ELF-1 (cell line): ENCODE data around the gene STK24.
"Not testable (repeated sequence)": the region's sequence is repeated elsewhere in the genome, so short reads cannot be mapped to it uniquely, and the experiment has no call there.

Experiments
- DNase-seq: peaks from one replicate; pipeline ENCODE4 v3.0.0-alpha.2; 2016; ENCODE audit warnings: low read depth, low spot score

STK24 gene

DNA sequence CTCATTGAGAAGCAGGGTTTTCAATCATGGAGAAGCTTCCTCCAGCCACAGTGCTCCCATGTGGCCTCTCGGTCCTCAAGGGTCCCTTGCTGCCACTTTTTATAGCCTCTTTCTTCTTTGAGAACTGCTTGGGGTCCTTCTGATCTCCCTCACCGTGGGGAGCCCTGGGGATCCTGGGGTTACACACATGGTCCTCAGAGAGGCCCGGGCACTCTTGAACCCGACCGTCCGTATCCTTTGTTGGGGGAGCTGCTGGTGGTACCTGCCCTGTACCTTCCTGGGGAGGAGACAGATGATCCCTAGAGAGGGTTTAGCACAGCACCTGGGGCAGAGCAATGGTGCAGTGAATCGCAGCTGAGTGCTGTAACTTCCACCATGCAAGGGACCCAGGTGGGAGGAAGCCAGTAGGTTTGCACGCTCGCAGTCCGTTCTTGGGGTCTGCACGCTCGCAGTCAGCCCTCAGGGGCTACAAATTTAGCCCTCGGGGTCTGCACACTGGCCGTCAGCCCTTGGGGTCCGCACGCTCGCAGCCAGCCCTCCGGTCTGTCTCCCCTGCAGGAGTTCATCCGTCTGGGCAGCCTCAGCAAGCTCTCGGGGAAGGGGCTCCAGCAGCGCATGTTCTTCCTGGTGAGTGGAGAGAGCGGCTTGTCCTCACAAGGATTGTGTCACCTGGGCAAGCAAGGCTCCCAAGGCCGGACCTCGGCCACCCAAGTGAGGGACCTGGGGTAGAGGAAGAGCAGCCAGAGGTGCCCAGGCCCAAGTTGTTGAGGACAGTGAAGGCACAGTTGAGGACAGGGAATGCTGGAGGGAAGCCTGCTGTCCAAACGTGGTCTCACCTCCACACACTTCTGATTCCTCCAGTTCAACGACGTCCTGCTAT, 138.4 kb downstream of the STK24 start:
- DNase-seq, result no peak

DNA sequence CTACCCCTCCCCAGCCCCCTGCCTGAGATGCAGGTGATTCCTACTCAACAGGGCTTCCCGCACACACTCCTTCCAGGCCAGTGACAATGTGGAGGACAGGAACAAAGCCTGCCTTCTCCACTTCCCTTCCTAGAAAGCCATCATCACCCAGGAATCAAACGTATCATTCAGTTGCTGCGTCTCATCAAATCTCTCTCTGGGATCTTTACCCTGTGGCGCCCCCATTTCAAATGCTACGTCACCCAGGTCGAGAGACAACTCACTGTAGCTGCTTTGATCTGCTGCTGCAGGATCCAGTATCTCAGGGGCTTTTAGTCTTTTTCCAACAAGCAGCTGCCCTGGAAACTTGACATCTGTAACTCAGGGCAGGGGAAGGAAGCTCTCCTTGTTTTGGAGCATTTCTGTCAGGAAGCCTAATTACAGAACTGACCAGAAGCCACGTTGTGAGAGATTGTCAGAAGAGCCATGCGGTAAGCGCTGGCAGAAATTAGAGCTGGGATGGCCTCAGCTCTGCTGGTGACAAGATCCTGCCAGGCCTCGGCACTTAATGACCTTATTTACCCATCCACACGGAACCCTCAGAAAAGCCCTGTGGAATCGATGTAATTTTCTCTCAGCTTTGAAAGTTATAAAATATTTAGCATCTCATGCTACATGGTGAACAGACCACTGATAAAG, 140.5 kb downstream of the STK24 start:
- no peak for DNase-seq

DNA sequence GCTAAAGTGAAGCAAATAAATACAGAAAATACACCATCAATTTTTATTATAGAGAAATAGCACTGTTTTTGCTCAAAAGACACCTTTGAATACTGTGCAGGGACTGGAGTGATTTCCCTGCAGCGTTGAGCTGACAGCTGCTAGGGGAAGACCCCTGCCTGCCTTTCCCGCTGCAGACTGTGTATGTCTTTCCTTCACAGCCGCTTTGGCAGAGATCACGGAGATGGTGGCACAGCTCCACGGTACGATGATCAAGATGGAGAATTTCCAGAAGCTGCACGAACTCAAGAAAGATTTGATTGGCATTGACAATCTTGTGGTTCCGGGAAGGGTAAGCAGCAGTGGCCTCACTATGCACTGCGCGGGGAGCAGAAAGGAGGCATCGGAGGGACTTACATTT, 141.5 kb downstream of the STK24 start:
- DNase-seq, result no peak

- no peak for DNase-seq
Measured at GRCh38 chr13:98434060-98434459, 142.8 kb downstream of the STK24 start.

DNA sequence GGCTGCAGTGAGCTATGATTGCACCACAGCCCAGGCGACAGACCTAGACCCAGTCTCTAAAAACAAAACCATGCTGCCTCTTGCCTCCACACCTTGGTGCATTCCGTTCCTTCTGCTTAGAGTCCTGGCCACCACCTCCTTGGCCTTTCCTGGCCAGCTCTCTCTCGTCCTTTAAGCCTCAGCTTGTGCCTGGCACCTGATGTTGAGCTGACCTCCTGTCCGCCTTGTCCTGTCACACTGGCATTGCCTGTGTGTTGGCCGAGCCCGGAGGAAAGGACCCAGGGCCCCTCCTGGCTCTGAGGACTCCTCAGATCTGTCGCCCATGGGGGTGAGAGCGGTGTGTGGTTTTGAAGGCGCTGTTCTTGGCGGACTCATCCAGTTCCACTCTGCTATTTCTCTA, 143.3 kb downstream of the STK24 start:
- DNase-seq, result no peak

GRCh38 chr13:98432638-98433037, 144.3 kb downstream of the STK24 start:
- DNase-seq, result no peak

DNA sequence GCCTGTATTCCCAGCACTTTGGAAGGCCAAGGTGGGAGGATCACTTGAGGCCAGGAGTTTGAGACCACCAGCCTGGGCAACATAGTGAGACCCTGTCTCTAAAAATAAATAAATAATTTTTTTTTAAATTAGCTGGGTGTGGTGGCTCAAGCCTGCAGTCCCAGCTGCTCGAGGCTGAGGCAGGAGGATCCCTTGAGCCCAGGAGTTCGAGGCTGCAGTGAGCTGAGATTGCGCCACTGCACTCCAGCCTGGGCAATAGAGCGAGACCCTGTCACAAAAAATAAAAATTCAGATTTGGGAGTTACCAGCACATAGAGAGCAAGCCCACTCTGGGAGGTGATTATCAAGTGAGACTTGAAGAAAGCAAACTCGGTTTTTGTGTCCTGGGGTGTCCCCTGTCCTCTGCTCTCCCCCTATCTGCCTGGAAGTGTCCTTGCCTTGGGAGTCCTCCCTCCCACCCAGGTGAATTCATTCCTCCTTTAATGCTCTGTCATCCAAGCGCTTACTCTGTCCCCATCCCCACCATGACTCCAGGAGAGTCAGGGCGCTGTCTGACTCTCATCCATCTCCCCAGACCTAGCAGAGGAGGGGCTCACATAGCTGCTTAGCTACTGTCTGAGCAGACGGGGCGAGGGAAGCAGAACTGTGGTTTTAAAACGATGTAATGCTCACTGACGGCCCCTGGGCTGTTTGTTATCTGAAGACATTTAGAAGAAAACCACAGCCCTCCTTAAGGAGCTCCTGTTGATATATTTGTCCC, 146.8 kb downstream of the STK24 start:
- no peak for DNase-seq

GRCh38 chr13:98429531-98429930, 147.4 kb downstream of the STK24 start:
- DNase-seq, result no peak

DNA sequence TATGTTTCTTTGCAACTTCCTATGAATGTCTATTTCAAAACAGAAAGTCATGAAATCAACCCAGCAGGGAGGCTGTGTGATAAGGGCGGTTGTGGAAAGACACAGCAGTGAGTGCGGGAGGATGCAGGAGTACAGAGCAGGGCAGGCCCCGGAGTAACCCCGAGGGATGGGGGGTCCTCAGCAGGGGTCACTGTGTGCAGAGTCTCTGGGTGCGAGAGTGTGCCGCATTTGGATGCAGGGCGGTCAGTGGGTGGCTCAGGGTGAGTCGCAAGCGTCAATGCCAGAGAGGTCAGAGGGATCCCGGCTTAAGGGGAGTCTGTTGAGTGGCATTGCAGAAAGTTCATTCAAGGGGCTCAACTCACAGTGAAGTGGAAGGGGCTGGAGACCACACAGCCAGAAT, 147.8 kb downstream of the STK24 start:
- DNase-seq, result no peak

- no peak for DNase-seq
Measured at GRCh38 chr13:98428256-98428966, 148.5 kb downstream of the STK24 start.

- no peak for DNase-seq
Measured at GRCh38 chr13:98427331-98427995, 149.4 kb downstream of the STK24 start.

- DNase-seq, result no peak
Measured at GRCh38 chr13:98423417-98423816, 153.5 kb downstream of the STK24 start.

DNA sequence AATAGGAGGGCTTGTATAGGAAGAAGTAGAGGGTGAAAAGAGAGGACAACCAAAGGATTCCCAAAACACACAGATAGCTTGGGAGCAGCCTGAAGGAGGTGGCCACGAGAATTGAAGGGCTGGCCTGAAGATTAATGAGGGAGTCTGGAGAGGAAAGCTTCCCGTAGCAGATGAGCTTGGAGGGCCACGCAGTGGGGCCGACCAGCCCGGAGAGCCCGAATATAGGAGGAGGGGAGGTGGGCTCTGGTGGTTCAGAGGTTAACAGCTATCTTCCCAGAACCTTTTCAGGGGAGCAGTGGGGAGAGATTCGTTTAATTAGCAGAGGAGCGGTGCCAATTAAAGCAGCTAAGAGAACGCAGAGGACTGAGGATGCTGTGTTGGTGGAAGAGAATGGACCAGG, 154.9 kb downstream of the STK24 start:
- no peak for DNase-seq

DNA sequence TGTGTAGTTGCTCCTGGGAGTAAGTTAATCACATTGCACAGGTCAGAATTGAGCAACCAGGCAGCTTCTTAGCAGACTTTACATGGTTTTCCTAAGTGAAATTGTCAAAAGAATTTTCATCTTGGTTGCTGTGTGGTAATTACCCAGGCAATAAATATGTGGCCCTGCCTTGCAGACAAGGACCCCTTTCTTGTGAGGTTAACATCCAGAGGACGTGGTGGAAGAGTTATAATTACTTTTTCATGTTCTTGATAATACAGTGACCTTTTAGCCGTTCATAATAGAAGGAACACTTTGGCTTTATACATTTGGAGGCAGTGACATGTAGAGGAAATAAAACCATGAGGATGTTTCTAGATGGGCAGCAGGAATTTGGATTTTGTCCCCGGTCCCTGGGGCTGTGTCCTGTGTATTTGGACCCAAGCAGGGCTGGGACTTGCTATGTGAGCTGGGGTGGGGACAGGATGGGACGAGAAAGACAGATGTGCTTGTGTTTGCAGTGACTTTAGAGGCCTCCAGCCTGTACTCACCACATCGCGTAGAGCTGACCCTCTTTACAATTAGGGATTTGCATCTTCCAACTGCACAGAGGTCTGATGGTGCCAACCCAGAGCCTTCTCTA, 156.2 kb downstream of the STK24 start:
- no peak for DNase-seq

- DNase-seq, result no peak
Measured at GRCh38 chr13:98419786-98420553, 156.9 kb downstream of the STK24 start.

- peak; percentile 61 for DNase-seq
Measured at GRCh38 chr13:98416408-98416807, 160.5 kb downstream of the STK24 start.

DNA sequence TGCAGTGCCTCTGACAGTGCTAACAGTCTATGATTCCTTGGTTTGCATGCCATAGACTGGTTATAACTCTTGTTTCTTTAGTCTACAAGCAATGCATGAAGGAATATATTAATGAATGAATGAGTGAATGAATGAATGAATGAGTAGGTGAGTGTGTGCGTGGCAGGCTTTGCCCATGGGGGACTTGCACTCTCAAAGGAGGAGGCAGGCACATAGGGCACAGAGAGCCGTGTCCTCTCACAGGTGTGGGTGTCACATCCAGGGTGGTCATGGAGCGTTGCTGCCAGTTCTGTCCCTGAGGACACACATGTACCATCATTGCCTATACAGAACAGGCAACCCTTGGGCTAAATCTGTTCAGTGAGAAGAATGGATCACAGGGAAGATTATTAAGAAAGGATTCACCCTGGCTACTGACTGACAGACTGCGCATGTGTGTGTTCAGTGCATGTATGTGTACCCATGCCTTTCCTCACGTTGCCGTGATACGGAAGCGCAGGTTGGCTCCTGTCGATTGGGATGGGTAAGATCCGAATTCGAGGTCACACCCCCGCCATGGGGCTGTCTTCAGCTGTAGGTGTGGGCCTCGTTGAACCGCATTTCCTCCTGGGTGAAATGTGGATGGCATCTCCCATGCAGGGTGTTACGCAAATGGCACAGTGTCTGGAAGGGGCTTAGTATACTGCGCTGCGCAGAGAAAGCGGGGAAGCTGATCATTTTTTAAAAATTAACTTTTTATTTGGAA, 161.4 kb downstream of the STK24 start:
- no peak for DNase-seq

GRCh38 chr13:98413796-98414195, 163.1 kb downstream of the STK24 start:
- no peak for DNase-seq

DNA sequence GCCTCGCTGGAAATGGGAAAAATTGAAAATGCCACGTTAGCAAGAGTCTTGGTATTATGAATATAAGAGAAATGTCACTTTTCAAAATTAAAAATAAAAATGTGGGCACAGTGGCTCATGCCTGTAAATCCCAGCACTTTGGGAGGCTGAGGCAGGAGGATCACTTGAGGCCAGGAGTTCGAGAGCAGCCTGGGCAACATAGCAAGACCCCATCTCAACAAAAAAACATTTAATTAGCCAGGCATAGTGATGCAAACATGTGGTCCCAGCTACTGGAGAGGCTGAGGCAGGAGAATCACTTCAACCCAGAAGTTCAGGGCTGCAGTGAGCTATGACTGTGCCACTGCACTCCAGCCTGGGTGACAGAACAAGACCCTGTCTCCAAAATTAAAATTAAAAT, 163.6 kb downstream of the STK24 start:
- DNase-seq, result not testable (repeated sequence)
